HEK293 (cell line): ENCODE results near the gene TMEM270.

Experiments
- HOXA7 ChIP-seq: sonication (generic); formaldehyde crosslinking; IDR thresholded peaks from 2 replicates; pipeline ENCODE4 v1.8.1; 2022; ENCODE audit warnings: missing genetic modification reagents, borderline replicate concordance
- SCRT1 ChIP-seq: fragments of 450-650 bp; formaldehyde crosslinking; IDR thresholded peaks from 2 replicates; pipeline ENCODE4 v1.5.1; 2016; ENCODE audit warnings: missing biosample characterization, missing genetic modification characterization, borderline replicate concordance
- SCRT2 ChIP-seq: fragments of 450-650 bp; formaldehyde crosslinking; IDR thresholded peaks from 2 replicates; pipeline ENCODE4 v1.5.1; 2016; ENCODE audit warnings: missing biosample characterization, missing genetic modification characterization
- SETDB1 ChIP-seq: IDR thresholded peaks from one replicate; pipeline ENCODE4 v1.6.1; 2017; ENCODE audit warnings: mild to moderate bottlenecking, low read length, moderate library complexity, mixed read lengths; ENCODE audit not compliant: insufficient read length
- SP7 ChIP-seq: fragments of 450-650 bp; formaldehyde crosslinking; IDR thresholded peaks from 2 replicates; pipeline ENCODE4 v1.5.1; 2016; ENCODE audit warnings: missing biosample characterization, missing genetic modification characterization
- ZBTB1 ChIP-seq: fragments of 450-650 bp; formaldehyde crosslinking; IDR thresholded peaks from 2 replicates; pipeline ENCODE4 v1.5.1; 2016; ENCODE audit warnings: missing biosample characterization, missing genetic modification characterization
- ZBTB48 ChIP-seq: fragments of 450-650 bp; formaldehyde crosslinking; IDR thresholded peaks from 2 replicates; pipeline ENCODE4 v1.5.1; 2016; ENCODE audit warnings: missing biosample characterization, missing genetic modification characterization
- ZFHX2 ChIP-seq: fragments of 450-650 bp; formaldehyde crosslinking; conservative IDR thresholded peaks from 2 replicates; pipeline ENCODE4 v1.5.1; 2016; ENCODE audit warnings: missing biosample characterization, missing genetic modification characterization
- ZFP3 ChIP-seq: fragments of 450-650 bp; formaldehyde crosslinking; IDR thresholded peaks from 2 replicates; pipeline ENCODE4 v1.5.1; 2016; ENCODE audit warnings: low read depth, missing biosample characterization, missing genetic modification characterization
- ZNF157 ChIP-seq: fragments of 450-650 bp; formaldehyde crosslinking; IDR thresholded peaks from 2 replicates; pipeline ENCODE4 v1.5.1; 2016; ENCODE audit warnings: missing biosample characterization, missing genetic modification characterization
- ZNF354C ChIP-seq: fragments of 450-650 bp; formaldehyde crosslinking; IDR thresholded peaks from 2 replicates; pipeline ENCODE4 v1.5.1; 2016; ENCODE audit warnings: missing biosample characterization, missing genetic modification characterization, low read depth, borderline replicate concordance
- ZNF433 ChIP-seq: fragments of 450-650 bp; formaldehyde crosslinking; IDR thresholded peaks from 2 replicates; pipeline ENCODE4 v1.5.1; 2016; ENCODE audit warnings: missing biosample characterization, missing genetic modification characterization, low read depth
- ZNF510 ChIP-seq: fragments of 450-650 bp; formaldehyde crosslinking; IDR thresholded peaks from 2 replicates; pipeline ENCODE4 v1.5.1; 2018; ENCODE audit warnings: mild to moderate bottlenecking, missing genetic modification characterization, missing biosample characterization; ENCODE audit not compliant: insufficient replicate concordance
- ZNF600 ChIP-seq: fragments of 450-650 bp; formaldehyde crosslinking; IDR thresholded peaks from 2 replicates; pipeline ENCODE4 v1.5.1; 2016; ENCODE audit warnings: missing biosample characterization, missing genetic modification characterization
- ZNF658 ChIP-seq: fragments of 450-650 bp; formaldehyde crosslinking; IDR thresholded peaks from 2 replicates; pipeline ENCODE4; 2016; ENCODE audit warnings: missing biosample characterization, missing genetic modification characterization
- ZNF785 ChIP-seq: fragments of 450-650 bp; formaldehyde crosslinking; IDR thresholded peaks from 2 replicates; pipeline ENCODE4 v1.5.1; 2016; ENCODE audit warnings: missing biosample characterization, missing genetic modification characterization
- TF ChIP-seq, protein P1 (sequence below): fragments of 450-650 bp; formaldehyde crosslinking; IDR thresholded peaks from 2 replicates; pipeline ENCODE4 v1.5.1; 2017; ENCODE audit warnings: missing biosample characterization, missing genetic modification characterization
- TF ChIP-seq, protein P2 (sequence below): fragments of 450-650 bp; formaldehyde crosslinking; conservative IDR thresholded peaks from 2 replicates; pipeline ENCODE4 v1.5.1; 2016; ENCODE audit warnings: low read depth, missing biosample characterization, missing genetic modification characterization
- TF ChIP-seq, protein P3 (sequence below): fragments of 450-650 bp; formaldehyde crosslinking; IDR thresholded peaks from 2 replicates; pipeline ENCODE4 v1.5.1; 2016; ENCODE audit warnings: missing biosample characterization, missing genetic modification characterization
- TF ChIP-seq, protein P4 (sequence below): fragments of 450-650 bp; formaldehyde crosslinking; IDR thresholded peaks from 2 replicates; pipeline ENCODE4 v1.5.1; 2017; ENCODE audit warnings: missing biosample characterization, missing genetic modification characterization
- TF ChIP-seq, protein P5 (sequence below): fragments of 450-650 bp; formaldehyde crosslinking; IDR thresholded peaks from 2 replicates; pipeline ENCODE4 v1.5.1; 2016; ENCODE audit warnings: missing biosample characterization, missing genetic modification characterization

The TMEM270 gene

DNA sequence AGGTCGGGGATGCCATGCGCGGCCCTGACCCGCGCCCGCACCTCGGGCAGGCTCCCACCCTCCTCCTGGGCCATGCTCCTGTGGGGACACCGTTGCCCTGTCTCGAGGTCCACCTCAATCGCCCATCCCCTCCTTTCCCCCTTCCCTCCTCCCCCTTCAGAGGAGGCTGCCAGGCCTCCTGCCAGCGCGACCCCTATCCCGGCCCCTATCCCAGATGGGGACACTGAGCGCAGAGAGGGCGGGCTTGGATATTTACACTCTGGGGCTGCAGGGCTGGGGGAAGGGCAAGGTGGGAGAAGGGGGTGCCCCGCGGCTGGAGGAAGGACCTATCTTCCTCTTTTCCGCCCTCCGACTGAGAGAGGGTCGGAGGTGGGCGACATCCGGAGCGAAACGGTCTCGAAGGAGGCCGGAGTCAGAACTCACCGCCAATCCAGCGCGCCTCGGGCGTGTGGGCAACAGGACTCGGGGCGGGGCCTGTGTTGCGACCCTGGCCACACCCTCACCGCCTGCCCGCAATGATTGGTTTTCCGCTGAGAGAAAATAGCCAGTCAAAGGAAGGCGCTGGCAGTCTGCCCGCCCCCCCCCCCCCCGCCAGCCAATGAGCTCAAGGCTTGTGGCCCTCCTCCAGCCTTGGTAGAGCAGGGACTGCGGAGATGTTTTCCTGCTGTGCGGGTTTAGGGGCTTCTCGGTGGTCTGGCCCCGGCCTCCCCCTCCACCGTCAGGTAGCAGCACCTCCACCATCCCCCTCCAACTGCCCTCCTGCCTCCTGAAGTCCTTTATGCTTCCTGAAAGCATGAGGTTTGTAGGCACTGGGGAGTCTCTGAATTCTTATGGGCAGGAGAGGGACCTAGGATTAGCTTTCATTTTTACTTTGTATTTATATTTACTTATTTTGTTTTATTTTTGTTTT is 18.6 kb upstream of the TMEM270 start, which contains the start of gene METTL27 (continued):
- TF ChIP-seq, protein P1, sequence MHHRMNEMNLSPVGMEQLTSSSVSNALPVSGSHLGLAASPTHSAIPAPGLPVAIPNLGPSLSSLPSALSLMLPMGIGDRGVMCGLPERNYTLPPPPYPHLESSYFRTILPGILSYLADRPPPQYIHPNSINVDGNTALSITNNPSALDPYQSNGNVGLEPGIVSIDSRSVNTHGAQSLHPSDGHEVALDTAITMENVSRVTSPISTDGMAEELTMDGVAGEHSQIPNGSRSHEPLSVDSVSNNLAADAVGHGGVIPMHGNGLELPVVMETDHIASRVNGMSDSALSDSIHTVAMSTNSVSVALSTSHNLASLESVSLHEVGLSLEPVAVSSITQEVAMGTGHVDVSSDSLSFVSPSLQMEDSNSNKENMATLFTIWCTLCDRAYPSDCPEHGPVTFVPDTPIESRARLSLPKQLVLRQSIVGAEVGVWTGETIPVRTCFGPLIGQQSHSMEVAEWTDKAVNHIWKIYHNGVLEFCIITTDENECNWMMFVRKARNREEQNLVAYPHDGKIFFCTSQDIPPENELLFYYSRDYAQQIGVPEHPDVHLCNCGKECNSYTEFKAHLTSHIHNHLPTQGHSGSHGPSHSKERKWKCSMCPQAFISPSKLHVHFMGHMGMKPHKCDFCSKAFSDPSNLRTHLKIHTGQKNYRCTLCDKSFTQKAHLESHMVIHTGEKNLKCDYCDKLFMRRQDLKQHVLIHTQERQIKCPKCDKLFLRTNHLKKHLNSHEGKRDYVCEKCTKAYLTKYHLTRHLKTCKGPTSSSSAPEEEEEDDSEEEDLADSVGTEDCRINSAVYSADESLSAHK = peak; percentile 76
- TF ChIP-seq ZBTB1 (tag by site-specific recombination) (no peak), ZNF354C (tag by site-specific recombination) (no peak), ZFHX2 (peak; percentile 69), ZNF600 (tag by site-specific recombination) (no peak), ZNF157 (tag by site-specific recombination) (no peak), ZBTB48 (tag by site-specific recombination) (peak; percentile 20; the same call in 1 of the 2 replicates), ZNF433 (tag by site-specific recombination) (no peak), SCRT1 (peak; percentile 25; the same call in 1 of the 2 replicates), ZFP3 (no peak), SCRT2 (tag by site-specific recombination) (peak; percentile 62), ZNF785 (tag by site-specific recombination) (no peak), SP7 (tag by site-specific recombination) (no peak; the same call in 1 of the 2 replicates), ZNF658 (tag by site-specific recombination) (no peak), SETDB1 (no peak), HOXA7 (CRISPR knock-in tag) (no peak), ZNF510 (tag by site-specific recombination) (no peak)
- TF ChIP-seq, protein P2, sequence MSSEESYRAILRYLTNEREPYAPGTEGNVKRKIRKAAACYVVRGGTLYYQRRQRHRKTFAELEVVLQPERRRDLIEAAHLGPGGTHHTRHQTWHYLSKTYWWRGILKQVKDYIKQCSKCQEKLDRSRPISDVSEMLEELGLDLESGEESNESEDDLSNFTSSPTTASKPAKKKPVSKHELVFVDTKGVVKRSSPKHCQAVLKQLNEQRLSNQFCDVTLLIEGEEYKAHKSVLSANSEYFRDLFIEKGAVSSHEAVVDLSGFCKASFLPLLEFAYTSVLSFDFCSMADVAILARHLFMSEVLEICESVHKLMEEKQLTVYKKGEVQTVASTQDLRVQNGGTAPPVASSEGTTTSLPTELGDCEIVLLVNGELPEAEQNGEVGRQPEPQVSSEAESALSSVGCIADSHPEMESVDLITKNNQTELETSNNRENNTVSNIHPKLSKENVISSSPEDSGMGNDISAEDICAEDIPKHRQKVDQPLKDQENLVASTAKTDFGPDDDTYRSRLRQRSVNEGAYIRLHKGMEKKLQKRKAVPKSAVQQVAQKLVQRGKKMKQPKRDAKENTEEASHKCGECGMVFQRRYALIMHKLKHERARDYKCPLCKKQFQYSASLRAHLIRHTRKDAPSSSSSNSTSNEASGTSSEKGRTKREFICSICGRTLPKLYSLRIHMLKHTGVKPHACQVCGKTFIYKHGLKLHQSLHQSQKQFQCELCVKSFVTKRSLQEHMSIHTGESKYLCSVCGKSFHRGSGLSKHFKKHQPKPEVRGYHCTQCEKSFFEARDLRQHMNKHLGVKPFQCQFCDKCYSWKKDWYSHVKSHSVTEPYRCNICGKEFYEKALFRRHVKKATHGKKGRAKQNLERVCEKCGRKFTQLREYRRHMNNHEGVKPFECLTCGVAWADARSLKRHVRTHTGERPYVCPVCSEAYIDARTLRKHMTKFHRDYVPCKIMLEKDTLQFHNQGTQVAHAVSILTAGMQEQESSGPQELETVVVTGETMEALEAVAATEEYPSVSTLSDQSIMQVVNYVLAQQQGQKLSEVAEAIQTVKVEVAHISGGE = no peak
- TF ChIP-seq, protein P3, sequence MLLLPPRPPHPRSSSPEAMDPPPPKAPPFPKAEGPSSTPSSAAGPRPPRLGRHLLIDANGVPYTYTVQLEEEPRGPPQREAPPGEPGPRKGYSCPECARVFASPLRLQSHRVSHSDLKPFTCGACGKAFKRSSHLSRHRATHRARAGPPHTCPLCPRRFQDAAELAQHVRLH (tag by site-specific recombination) = no peak
- TF ChIP-seq, protein P4, sequence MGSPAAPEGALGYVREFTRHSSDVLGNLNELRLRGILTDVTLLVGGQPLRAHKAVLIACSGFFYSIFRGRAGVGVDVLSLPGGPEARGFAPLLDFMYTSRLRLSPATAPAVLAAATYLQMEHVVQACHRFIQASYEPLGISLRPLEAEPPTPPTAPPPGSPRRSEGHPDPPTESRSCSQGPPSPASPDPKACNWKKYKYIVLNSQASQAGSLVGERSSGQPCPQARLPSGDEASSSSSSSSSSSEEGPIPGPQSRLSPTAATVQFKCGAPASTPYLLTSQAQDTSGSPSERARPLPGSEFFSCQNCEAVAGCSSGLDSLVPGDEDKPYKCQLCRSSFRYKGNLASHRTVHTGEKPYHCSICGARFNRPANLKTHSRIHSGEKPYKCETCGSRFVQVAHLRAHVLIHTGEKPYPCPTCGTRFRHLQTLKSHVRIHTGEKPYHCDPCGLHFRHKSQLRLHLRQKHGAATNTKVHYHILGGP (tag by site-specific recombination) = no peak
- TF ChIP-seq, protein P5, sequence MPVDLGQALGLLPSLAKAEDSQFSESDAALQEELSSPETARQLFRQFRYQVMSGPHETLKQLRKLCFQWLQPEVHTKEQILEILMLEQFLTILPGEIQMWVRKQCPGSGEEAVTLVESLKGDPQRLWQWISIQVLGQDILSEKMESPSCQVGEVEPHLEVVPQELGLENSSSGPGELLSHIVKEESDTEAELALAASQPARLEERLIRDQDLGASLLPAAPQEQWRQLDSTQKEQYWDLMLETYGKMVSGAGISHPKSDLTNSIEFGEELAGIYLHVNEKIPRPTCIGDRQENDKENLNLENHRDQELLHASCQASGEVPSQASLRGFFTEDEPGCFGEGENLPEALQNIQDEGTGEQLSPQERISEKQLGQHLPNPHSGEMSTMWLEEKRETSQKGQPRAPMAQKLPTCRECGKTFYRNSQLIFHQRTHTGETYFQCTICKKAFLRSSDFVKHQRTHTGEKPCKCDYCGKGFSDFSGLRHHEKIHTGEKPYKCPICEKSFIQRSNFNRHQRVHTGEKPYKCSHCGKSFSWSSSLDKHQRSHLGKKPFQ (tag by site-specific recombination) = no peak
